Right lobe of liver (tissue), 4 donors: ENCODE data around the gene PHF2.

Experiments
- CTCF ChIP-seq, 4 donors: fragments of 200-600 bp in 3 of 4; fragments of 450-650 bp in 1 of 4; IDR thresholded peaks; one replicate each; pipeline versions ENCODE4 v1.5.1 to v1.8.0; 2016 to 2022; ENCODE audit warnings: antibody characterized with exemption in 4 of 4, mild to moderate bottlenecking in 2 of 4
- POLR2A ChIP-seq: fragments of 450-650 bp; IDR thresholded peaks from one replicate; pipeline ENCODE4 v1.6.1; 2017; ENCODE audit warnings: antibody characterized with exemption, mild to moderate bottlenecking
- donor health status: DM: no; HTN: no; CAD: no.
- donor health status: DM: no; HTN: no; CAD: no.
- donor health status: DM: no; HTN: yes; CAD: no.

GRCh38 chr9:93614830-93615468, 38.6 kb downstream of the PHF2 start:
- TF ChIP-seq POLR2A (no peak), CTCF (IDR thresholded peaks at IDR 0.05) (no peak)
